H9 (cell line): ENCODE results near the gene FAM210A. TPM values are rescaled to one million over a fixed set of nuclear protein-coding genes. Genes with fewer than 3 reads are reported as not detected.

ENCODE experiments used
- DNase-seq: peaks from one replicate; pipeline ENCODE4 v3.0.0-alpha.2; 2017
- H2AFZ ChIP-seq: one replicate; pipeline ENCODE4 v1.6.1; 2013; ENCODE audit warnings: mild to moderate bottlenecking, low read length, control low read depth, moderate library complexity
- H2AK5ac ChIP-seq: 2 replicates; pipeline ENCODE4 v1.6.1; 2013; ENCODE audit warnings: low read length, control low read depth, mixed read lengths; ENCODE audit not compliant: insufficient read length
- H2BK120ac ChIP-seq: one replicate; pipeline ENCODE4 v1.6.1; 2013; ENCODE audit warnings: low read depth, mild to moderate bottlenecking, low read length, control low read depth, inconsistent platforms; ENCODE audit not compliant: poor library complexity, severe bottlenecking
- H2BK12ac ChIP-seq: 2 replicates; pipeline ENCODE4 v1.6.1; 2013; ENCODE audit warnings: low read length, control low read depth, mixed read lengths, low read depth; ENCODE audit not compliant: insufficient read length
- H2BK15ac ChIP-seq: 2 replicates; pipeline ENCODE4 v1.6.1; 2013; ENCODE audit warnings: low read depth, low read length, control low read depth
- H2BK20ac ChIP-seq: one replicate; pipeline ENCODE4 v1.6.1; 2013; ENCODE audit warnings: low read depth, mild to moderate bottlenecking, low read length, control low read depth, inconsistent platforms; ENCODE audit not compliant: poor library complexity, severe bottlenecking
- H2BK5ac ChIP-seq: 2 replicates; pipeline ENCODE4 v1.6.1; 2013; ENCODE audit warnings: low read length, control low read depth, mixed read lengths; ENCODE audit not compliant: insufficient read length
- H3K14ac ChIP-seq: 2 replicates; pipeline ENCODE4 v1.6.1; 2013; ENCODE audit warnings: low read length, control low read depth; ENCODE audit not compliant: insufficient read depth
- H3K18ac ChIP-seq: 2 replicates; pipeline ENCODE4 v1.6.1; 2013; ENCODE audit warnings: low read depth, mild to moderate bottlenecking, mixed read lengths, low read length, control low read depth; ENCODE audit not compliant: insufficient read length
- H3K23ac ChIP-seq: 2 replicates; pipeline ENCODE4 v1.6.1; 2013; ENCODE audit warnings: low read length, control low read depth, mixed read lengths, low read depth; ENCODE audit not compliant: insufficient read length
- H3K23me2 ChIP-seq: 2 replicates; pipeline ENCODE4 v1.6.1; 2013; ENCODE audit warnings: low read depth, mild to moderate bottlenecking, mixed read lengths, low read length, control low read depth; ENCODE audit not compliant: insufficient read length, poor library complexity, severe bottlenecking
- H3K27ac ChIP-seq: 2 replicates; pipeline ENCODE4 v1.5.1; 2013; ENCODE audit warnings: low read length, control low read depth, mixed read lengths, low read depth; ENCODE audit not compliant: insufficient read length
- H3K27me3 ChIP-seq: 2 replicates; pipeline ENCODE4 v1.6.1; 2013; ENCODE audit warnings: low read length, control low read depth, inconsistent platforms; ENCODE audit not compliant: insufficient read depth
- H3K4ac ChIP-seq: 2 replicates; pipeline ENCODE4 v1.6.1; 2013; ENCODE audit warnings: low read depth, mild to moderate bottlenecking, control low read depth, inconsistent platforms, low read length, moderate library complexity
- H3K4me1 ChIP-seq: 2 replicates; pipeline ENCODE4 v1.6.1; 2013; ENCODE audit warnings: low read length, control low read depth, inconsistent platforms; ENCODE audit not compliant: insufficient read depth
- H3K4me2 ChIP-seq: 2 replicates; pipeline ENCODE4 v1.6.1; 2013; ENCODE audit warnings: low read length, control low read depth, mixed read lengths; ENCODE audit not compliant: insufficient read length, insufficient read depth
- H3K56ac ChIP-seq: 2 replicates; pipeline ENCODE4 v1.6.1; 2013; ENCODE audit warnings: low read depth, mild to moderate bottlenecking, mixed read lengths, low read length, control low read depth; ENCODE audit not compliant: insufficient read length
- H3K79me1 ChIP-seq: 2 replicates; pipeline ENCODE4 v1.6.1; 2013; ENCODE audit warnings: low read depth, mild to moderate bottlenecking, moderate library complexity, low read length, control low read depth, inconsistent platforms; ENCODE audit not compliant: insufficient read depth, poor library complexity, severe bottlenecking
- H3K79me2 ChIP-seq: 2 replicates; pipeline ENCODE4 v1.6.1; 2013; ENCODE audit warnings: low read length, control low read depth, inconsistent platforms; ENCODE audit not compliant: insufficient read depth
- H3K9ac ChIP-seq: 2 replicates; pipeline ENCODE4 v1.6.1; 2013; ENCODE audit warnings: low read length, control low read depth, mixed read lengths; ENCODE audit not compliant: insufficient read length; ENCODE audit errors: extremely low read depth
- H3K9me3 ChIP-seq: one replicate; pipeline ENCODE4 v1.6.1; 2013; ENCODE audit warnings: low read depth, low read length, inconsistent platforms; ENCODE audit not compliant: control insufficient read depth
- H3T11ph ChIP-seq: one replicate; pipeline ENCODE4 v1.6.1; 2013; ENCODE audit warnings: mild to moderate bottlenecking, low read length, control low read depth, inconsistent platforms
- H4K20me1 ChIP-seq: one replicate; pipeline ENCODE4 v1.6.1; 2013; ENCODE audit not compliant: control insufficient read depth, insufficient read length, insufficient read depth
- H4K5ac ChIP-seq: 2 replicates; pipeline ENCODE4 v1.6.1; 2013; ENCODE audit warnings: low read depth, mild to moderate bottlenecking, mixed read lengths, low read length, control low read depth; ENCODE audit not compliant: insufficient read length
- H4K8ac ChIP-seq: replicated peaks from 2 replicates; pipeline ENCODE4 v1.6.1; 2013; ENCODE audit warnings: low read length, control low read depth, mixed read lengths, low read depth; ENCODE audit not compliant: insufficient read length
- H4K91ac ChIP-seq: 2 replicates; pipeline ENCODE4 v1.6.1; 2013; ENCODE audit warnings: low read depth, mild to moderate bottlenecking, moderate library complexity, mixed read lengths, low read length, control low read depth; ENCODE audit not compliant: insufficient read length
- H3K27ac Mint-ChIP-seq, 3 experiments: 2 replicates in 2 of 3; 3 replicates in 1 of 3; pipeline ENCODE4 v1.8.0; 2020 to 2021; ENCODE audit warnings: mixed read lengths in 3 of 3, mild to moderate bottlenecking in 1 of 3, moderate library complexity in 1 of 3
- H3K27me3 Mint-ChIP-seq: 2 replicates; pipeline ENCODE4 v1.8.0; 2021; ENCODE audit warnings: low read depth, mild to moderate bottlenecking, moderate library complexity, mixed read lengths
- H3K36me3 Mint-ChIP-seq, 3 experiments: 2 replicates in 2 of 3; 3 replicates in 1 of 3; pipeline ENCODE4 v1.8.0; 2020 to 2021; ENCODE audit warnings: low read depth in 3 of 3, mixed read lengths in 3 of 3; ENCODE audit not compliant: insufficient read depth in 1 of 3
- H3K4me1 Mint-ChIP-seq, 2 experiments: 2 replicates each; pipeline ENCODE4 v1.8.0; 2020; ENCODE audit warnings: mixed read lengths in 2 of 2
- H3K4me3 Mint-ChIP-seq, 2 experiments: 2 replicates in 1 of 2; 3 replicates in 1 of 2; pipeline ENCODE4 v1.8.0; 2020 to 2021; ENCODE audit warnings: mild to moderate bottlenecking in 2 of 2, mixed read lengths in 2 of 2, moderate library complexity in 1 of 2
- H3K9me3 Mint-ChIP-seq, 2 experiments: 2 replicates in 1 of 2; 3 replicates in 1 of 2; pipeline ENCODE4 v1.8.0; 2020; ENCODE audit warnings: mild to moderate bottlenecking in 2 of 2, mixed read lengths in 2 of 2, moderate library complexity in 1 of 2
- CTCF ChIP-seq: fragments of 200-600 bp; sonication (generic); conservative IDR thresholded peaks from 3 replicates; pipeline ENCODE4 v1.8.0; 2021; ENCODE audit warnings: antibody characterized with exemption, mild to moderate bottlenecking
- WGBS: extraction: QIAGEN DNeasy Blood & Tissue Kit; methylation state at CpG from one replicate; pipeline ENCODE4 v1.1.7; 2013; ENCODE audit warnings: missing lambda C conversion rate, low lambda C conversion rate, mixed read lengths; ENCODE audit not compliant: insufficient read length; ENCODE audit errors: extremely low coverage; 5-methylcytosine and 5-hydroxymethylcytosine counted together
- total RNA-seq: library from RNA; stranded (reverse); gene quantifications from 2 replicates; pipeline ENCODE4 v1.2.1, GENCODE V29; 2021

Gene FAM210A
- total RNA-seq, 1 experiment from 2014 or later: 22.5 TPM

- H3K9ac ChIP-seq: no peak overlapping the region
- H3K18ac ChIP-seq: no peak overlapping the region
- no peaks in the 10 kb centered on the region for H3K79me1 ChIP-seq
- Mint-ChIP-seq H3K4me1 (peaks cover 8 to 11% of the 10 kb centered on the region in 2 experiments), H3K36me3 (peaks cover 0 to 2% (median 0%) of the 10 kb centered on the region in 3 experiments; a peak in 2 of 7 replicates), H3K27ac (0 out of 7 replicates have a peak overlapping the region, but pooled peaks of 1 of the 3 experiments have one; percentile 3), H3K27me3 (no peaks in the 10 kb centered on the region; the same call in 1 of the 2 replicates), H3K4me3 (no peak overlapping the region; a peak in 1 of 5 replicates), H3K9me3 (no peaks in the 10 kb centered on the region)
- no peak overlapping the region for H4K5ac ChIP-seq
- H2AFZ ChIP-seq: no peak overlapping the region
- H3K27ac ChIP-seq: no peak overlapping the region
- no peaks in the 10 kb centered on the region for H4K20me1 ChIP-seq
- H3K56ac ChIP-seq: no peak overlapping the region
- no peaks in the 10 kb centered on the region for H3K9me3 ChIP-seq
- H3K4ac ChIP-seq: no peak overlapping the region
- H3K23ac ChIP-seq: no peak overlapping the region
- H2AK5ac ChIP-seq: no peak overlapping the region
- H3K23me2 ChIP-seq: no peaks in the 10 kb centered on the region
- H3K4me2 ChIP-seq: no peak overlapping the region
- no peak overlapping the region for H3K14ac ChIP-seq
- DNase-seq: no peak
- 0 out of 3 replicates have a peak, but pooled peaks have one; percentile 15 for TF ChIP-seq CTCF
- H2BK15ac ChIP-seq: no peak overlapping the region
- H3K4me1 ChIP-seq: no peaks in the 10 kb centered on the region
- no peak overlapping the region for H4K91ac ChIP-seq
- H3T11ph ChIP-seq: no peak overlapping the region
- H3K79me2 ChIP-seq: no peaks in the 10 kb centered on the region
- H3K27me3 ChIP-seq: no peaks in the 10 kb centered on the region
- no peak overlapping the region for H2BK20ac ChIP-seq
- H2BK12ac ChIP-seq: no peak overlapping the region
- H2BK120ac ChIP-seq: no peak overlapping the region
- no peak overlapping the region for H4K8ac ChIP-seq
- WGBS: no CpG with 5 or more reads among the region's 10 CpGs
- no peak overlapping the region for H2BK5ac ChIP-seq
Measured at GRCh38 chr18:13625355-13625754, 101.0 kb downstream of the FAM210A start.
